SH-SY5Y (cell line): ENCODE results near the gene ARID4A.

Experiments
- GATA2 ChIP-seq: IDR thresholded peaks from 2 replicates; pipeline ENCODE4 v1.6.1; 2011; ENCODE audit warnings: mild to moderate bottlenecking, low read depth, low read length
- GATA3 ChIP-seq: IDR thresholded peaks from 2 replicates; pipeline ENCODE4 v1.6.1; 2011; ENCODE audit warnings: low read depth, mild to moderate bottlenecking, low read length, moderate library complexity

DNA sequence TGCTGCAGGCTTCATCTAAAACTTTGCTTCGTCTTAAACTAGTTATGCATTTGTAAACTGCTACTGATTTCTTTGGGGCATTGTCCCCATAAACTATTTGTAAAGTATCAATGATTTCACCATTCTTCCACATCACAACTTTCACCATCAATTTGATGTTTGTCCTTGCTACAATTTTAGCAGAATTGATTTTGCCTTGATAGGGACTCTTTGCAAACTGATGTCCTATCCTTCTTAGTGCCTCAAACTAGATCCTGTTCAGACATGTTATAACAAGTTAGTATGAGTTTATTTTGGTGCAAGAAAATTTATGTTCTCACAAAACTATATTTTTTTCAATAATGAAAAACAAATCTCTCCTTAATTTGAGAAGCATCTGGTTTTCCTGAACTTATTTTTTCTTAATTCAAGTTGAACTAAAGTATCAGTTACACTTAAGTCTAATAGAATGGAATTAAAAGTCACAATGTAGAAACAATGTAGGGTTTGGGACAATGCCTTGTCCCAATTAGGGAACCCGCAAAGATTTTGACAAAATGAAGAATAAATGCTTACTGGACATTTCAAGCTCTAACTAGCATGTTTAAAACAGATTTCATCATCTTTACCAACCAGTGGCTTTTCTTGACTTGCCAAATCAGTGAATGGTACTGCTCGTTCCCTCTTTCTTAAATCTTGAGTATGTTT, 10.1 kb upstream of the ARID4A start:
- TF ChIP-seq GATA2 (no peak), GATA3 (no peak)
